Spinal cord (tissue), 10 donors: ENCODE measurements around the gene ZNF609. TPM values are rescaled to one million over a fixed set of nuclear protein-coding genes. Genes with fewer than 3 reads are reported as not detected.
"Not testable (repeated sequence)": the region's sequence is repeated elsewhere in the genome, so short reads cannot be mapped to it uniquely, and the experiment has no call there.

ENCODE experiments used
- DNase-seq, 6 donors: peaks; one replicate each; pipeline versions ENCODE4 v3.0.0 to v3.0.0-alpha.2; 2013 to 2015; ENCODE audit warnings: low spot score in 6 of 6, low read depth in 4 of 6
- H3K27ac ChIP-seq: one replicate; pipeline ENCODE4 v1.5.1; 2013; ENCODE audit warnings: low read depth, low read length, control low read depth
- H3K27me3 ChIP-seq: one replicate; pipeline ENCODE4 v1.6.1; 2013; ENCODE audit warnings: low read length; ENCODE audit not compliant: control insufficient read depth, insufficient read depth
- H3K36me3 ChIP-seq: one replicate; pipeline ENCODE4 v1.6.1; 2013; ENCODE audit warnings: low read length; ENCODE audit not compliant: control insufficient read depth, insufficient read depth
- H3K4me1 ChIP-seq: one replicate; pipeline ENCODE4 v1.6.1; 2013; ENCODE audit warnings: low read length; ENCODE audit not compliant: control insufficient read depth, insufficient read depth
- H3K4me3 ChIP-seq: one replicate; pipeline ENCODE4 v1.5.1; 2013; ENCODE audit warnings: low read depth, low read length, control low read depth
- H3K9me3 ChIP-seq: one replicate; pipeline ENCODE4 v1.6.1; 2013; ENCODE audit warnings: low read length; ENCODE audit not compliant: control insufficient read depth, insufficient read depth
- WGBS: methylation state at CpG from one replicate; pipeline ENCODE4 v1.1.5; 2013; ENCODE audit warnings: missing lambda C conversion rate; ENCODE audit not compliant: insufficient coverage; 5-methylcytosine and 5-hydroxymethylcytosine counted together
- polyA plus RNA-seq, 2 donors: library from polyadenylated mRNA; unstranded; fragments of 120-200 nt; gene quantifications; one replicate each; pipeline ENCODE4 v1.2.1, GENCODE V29; 2013; ENCODE audit not compliant: insufficient read length in 2 of 2
- total RNA-seq, 2 donors: library from RNA; depleted of rRNA in 1 of 2; stranded (reverse); fragments of 120-200 nt in 1 of 2; fragments of >200 nt in 1 of 2; gene quantifications; one replicate each; pipeline versions ENCODE4 v1.2.3 to v1.2.4, GENCODE V29; 2013 to 2014
- donor health status: healthy.

ZNF609 gene
- total and polyA plus RNA-seq, 4 donors = 20.9 to 34.5 (median 30.6) TPM

- peaks cover 3% of the 10 kb centered on the region for H3K36me3 ChIP-seq
- peaks cover 20% of the 10 kb centered on the region for H3K4me1 ChIP-seq
- peak overlapping the region; percentile 65 for H3K27ac ChIP-seq
- H3K9me3 ChIP-seq = peaks cover 4% of the 10 kb centered on the region
- H3K4me3 ChIP-seq = no peak overlapping the region
- no peaks in the 10 kb centered on the region for H3K27me3 ChIP-seq
- peak in 3 of 6 donors; percentile 26 to 91 (median 74) for DNase-seq
- WGBS = 18% methylated on average over 3 of the region's 4 CpGs
These were observed 175.4 kb downstream of the ZNF609 start for GRCh38 chr15:64635499-64636495.

GRCh38 chr15:64636556-64636955 is 176.2 kb downstream of the ZNF609 start:
- no peaks in the 10 kb centered on the region for H3K27me3 ChIP-seq
- peak in 2 of 6 donors; percentile 77 to 78 for DNase-seq
- H3K4me1 ChIP-seq = peaks cover 20% of the 10 kb centered on the region
- H3K36me3 ChIP-seq = peaks cover 3% of the 10 kb centered on the region
- no CpG with 5 or more reads among the region's 3 CpGs for WGBS
- peak overlapping the region; percentile 65 for H3K27ac ChIP-seq
- H3K4me3 ChIP-seq = no peak overlapping the region
- H3K9me3 ChIP-seq = peaks cover 4% of the 10 kb centered on the region

DNA sequence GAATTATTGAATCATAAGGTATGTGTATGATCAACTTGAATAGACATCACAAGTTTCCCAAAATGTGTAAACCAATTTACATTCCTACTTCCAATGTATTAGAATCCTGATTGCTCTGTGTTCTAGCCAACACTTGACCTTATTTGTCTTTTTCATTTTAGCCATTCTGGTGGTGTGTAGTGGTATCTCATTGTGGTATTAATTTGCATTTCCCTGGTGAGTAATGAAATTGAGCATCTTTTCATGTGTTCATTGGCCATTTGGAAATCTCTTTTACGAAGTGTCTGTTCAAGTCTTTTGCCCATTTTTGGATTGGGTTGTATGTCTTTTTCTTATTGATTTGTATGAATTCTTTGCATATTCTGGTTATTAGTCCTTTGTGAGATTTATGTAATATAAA is 177.0 kb downstream of the ZNF609 start:
- Histone ChIP-seq H3K36me3 (peaks cover 3% of the 10 kb centered on the region), H3K27me3 (no peaks in the 10 kb centered on the region), H3K9me3 (peaks cover 4% of the 10 kb centered on the region), H3K4me1 (peaks cover 20% of the 10 kb centered on the region), H3K27ac (no peak overlapping the region), H3K4me3 (no peak overlapping the region)
- DNase-seq = no peak
- WGBS = no CpG with 5 or more reads among the region's 1 CpG

DNA sequence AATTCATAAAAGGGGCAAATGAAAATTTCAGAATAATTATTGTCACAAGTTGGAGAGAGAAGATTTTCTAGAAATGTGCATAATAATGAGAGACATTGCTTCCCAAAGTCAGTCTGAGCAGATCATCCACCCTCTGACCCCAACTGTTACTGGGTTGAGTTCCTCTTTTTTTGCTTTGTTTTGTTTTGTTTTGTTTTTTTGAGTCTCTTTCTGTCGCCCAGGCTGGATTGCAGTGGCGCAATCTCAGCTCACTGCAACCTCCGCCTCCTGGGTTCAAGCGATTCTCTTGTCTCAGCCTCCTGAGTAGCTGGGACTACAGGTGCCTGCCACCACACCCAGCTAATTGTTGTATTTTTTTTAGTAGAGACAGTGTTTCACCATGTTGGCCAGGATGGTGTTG is 179.4 kb downstream of the ZNF609 start:
- 100% methylated on average over 4 of the region's 4 CpGs for WGBS
- not testable (repeated sequence) for DNase-seq, H3K36me3 ChIP-seq, H3K9me3 ChIP-seq, H3K27me3 ChIP-seq, H3K4me3 ChIP-seq, H3K4me1 ChIP-seq
- H3K27ac ChIP-seq = peak overlapping the region; percentile 52

DNA sequence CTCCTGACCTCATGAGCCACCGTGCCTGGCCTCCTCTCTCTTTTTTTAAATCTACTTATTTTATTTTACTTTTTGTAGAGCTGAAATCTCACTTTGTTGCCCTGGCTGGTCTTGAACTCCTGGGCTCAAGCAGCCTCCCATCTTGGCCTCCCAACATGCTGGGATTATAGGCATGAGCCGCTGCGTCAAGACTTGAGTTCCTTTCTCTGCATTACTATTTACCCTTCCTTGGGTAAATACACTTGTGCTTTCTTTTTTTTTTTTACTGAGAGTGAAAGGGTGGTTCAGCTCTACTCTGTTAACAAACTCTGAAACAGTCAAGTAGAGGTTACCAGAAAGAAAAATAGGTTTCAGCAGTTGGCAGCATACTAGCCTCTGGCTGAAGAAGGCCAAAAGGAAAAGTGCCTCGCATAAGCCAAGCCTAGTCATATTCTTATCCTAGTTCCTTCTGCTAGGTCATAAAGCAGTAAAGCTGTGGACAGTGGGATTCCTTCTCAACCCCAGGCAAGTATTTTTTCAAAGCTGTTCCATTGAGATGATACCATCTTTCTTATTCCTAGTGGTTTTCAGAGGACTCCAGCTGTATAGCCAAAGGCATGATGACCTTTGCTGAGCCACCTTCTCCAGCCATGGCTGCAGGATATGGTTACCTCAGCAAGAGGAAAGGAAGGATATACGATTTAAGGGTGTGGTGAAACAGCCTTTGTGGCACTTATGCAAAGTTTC is 179.9 kb downstream of the ZNF609 start:
- peak in 1 of 6 donors; percentile 48 for DNase-seq
- peaks cover 4% of the 10 kb centered on the region for H3K9me3 ChIP-seq
- H3K27ac ChIP-seq = peak overlapping the region; percentile 52
- WGBS = 100% methylated on average over 1 of the region's 5 CpGs
- no peak overlapping the region for H3K4me3 ChIP-seq
- peaks cover 8% of the 10 kb centered on the region for H3K4me1 ChIP-seq
- no peaks in the 10 kb centered on the region for H3K27me3 ChIP-seq
- no peaks in the 10 kb centered on the region for H3K36me3 ChIP-seq

GRCh38 chr15:64642875-64643274 is 182.5 kb downstream of the ZNF609 start:
- no peak for DNase-seq
- no peak overlapping the region for H3K4me3 ChIP-seq
- no peak overlapping the region for H3K27ac ChIP-seq
- no peaks in the 10 kb centered on the region for H3K36me3 ChIP-seq
- no peaks in the 10 kb centered on the region for H3K27me3 ChIP-seq
- H3K4me1 ChIP-seq = peaks cover 8% of the 10 kb centered on the region
- H3K9me3 ChIP-seq = peaks cover 2% of the 10 kb centered on the region
- WGBS = no CpG with 5 or more reads among the region's 3 CpGs

- H3K27ac ChIP-seq = no peak overlapping the region
- H3K4me3 ChIP-seq = no peak overlapping the region
- no peak for DNase-seq
- no peaks in the 10 kb centered on the region for H3K27me3 ChIP-seq
- H3K9me3 ChIP-seq = no peaks in the 10 kb centered on the region
- no CpG with 5 or more reads among the region's 1 CpG for WGBS
- peaks cover 5% of the 10 kb centered on the region for H3K4me1 ChIP-seq
- H3K36me3 ChIP-seq = no peaks in the 10 kb centered on the region
These were observed 183.3 kb downstream of the ZNF609 start for GRCh38 chr15:64643685-64644084.

- H3K27ac ChIP-seq, H3K36me3 ChIP-seq, DNase-seq, H3K9me3 ChIP-seq, H3K4me1 ChIP-seq, H3K4me3 ChIP-seq, H3K27me3 ChIP-seq: not testable (repeated sequence)
These were observed 184.4 kb downstream of the ZNF609 start for GRCh38 chr15:64644811-64645210.

DNA sequence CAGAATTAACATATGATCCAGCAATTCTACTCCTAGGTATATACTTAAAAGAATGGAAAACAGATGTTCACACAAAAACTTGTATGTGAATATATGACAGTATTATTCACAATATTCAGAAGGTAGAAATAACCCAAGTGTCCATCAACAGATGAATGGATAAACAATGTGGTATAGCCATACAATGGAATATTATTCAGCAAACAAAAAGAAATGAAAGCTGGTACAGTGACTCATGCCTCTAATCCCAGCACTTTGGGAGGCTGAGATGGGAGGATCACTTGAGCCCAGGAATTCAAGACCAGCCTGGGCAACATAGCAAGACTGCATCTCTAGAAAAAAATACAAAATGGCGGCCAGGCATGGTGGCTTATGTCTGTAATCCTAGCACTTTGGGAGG is 185.6 kb downstream of the ZNF609 start:
- WGBS = no CpG with 5 or more reads among the region's 1 CpG

More for the DNA sequence above, 185.6 kb downstream of the ZNF609 start:
- H3K27ac ChIP-seq = no peak overlapping the region
- H3K36me3 ChIP-seq = no peaks in the 10 kb centered on the region
- DNase-seq = no peak
- no peaks in the 10 kb centered on the region for H3K27me3 ChIP-seq
- no peaks in the 10 kb centered on the region for H3K9me3 ChIP-seq
- no peak overlapping the region for H3K4me3 ChIP-seq
- no peaks in the 10 kb centered on the region for H3K4me1 ChIP-seq
